ENCODE data around the gene AIPL1. TPM values are rescaled to one million over a fixed set of nuclear protein-coding genes. Genes with fewer than 3 reads are reported as not detected.

Gene AIPL1
- total and polyA plus RNA-seq, 10 of the 15 experiments (the other 5 are each of a cell fraction or from before 2014, with no cell fraction given), result not detected

DNA sequence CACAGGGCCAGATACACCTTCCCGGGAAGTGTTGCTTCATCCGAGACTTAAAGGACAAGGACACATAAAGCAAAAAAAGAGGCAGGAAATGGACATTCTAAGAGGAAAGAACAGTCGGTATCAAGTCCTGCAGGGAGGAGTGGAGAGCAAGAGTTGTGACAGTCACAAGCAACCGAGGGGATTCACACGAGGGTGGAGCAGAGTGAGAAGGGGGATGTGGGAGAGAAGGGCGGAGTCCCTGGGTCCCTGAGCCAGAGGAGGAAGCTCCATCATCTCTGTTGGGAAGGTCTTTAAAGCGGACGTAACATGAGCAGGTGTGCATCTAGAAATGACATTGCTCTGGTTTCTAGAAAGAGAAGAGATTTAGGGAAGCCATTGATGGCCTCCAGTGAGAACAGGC is 47.1 kb downstream of the AIPL1 start:
- Histone ChIP-seq H3K36me3 (ENCODE audit: control insufficient read depth in 2 of 2, insufficient read depth in 2 of 2, low read length in 1 of 2) (no peaks in the 10 kb centered on the region), H3K9ac (ENCODE audit: control insufficient read depth, insufficient read depth, low read length) (no peak overlapping the region), H3K27ac (ENCODE audit: control insufficient read depth, insufficient read depth) (no peak overlapping the region), H3K79me2 (ENCODE audit: control insufficient read depth, insufficient read depth, low read length) (no peaks in the 10 kb centered on the region), H3K4me3 (no peak overlapping the region), H3K9me3 (replicated peaks; ENCODE audit: control insufficient read depth, insufficient read depth, low read length) (no peaks in the 10 kb centered on the region), H3K4me1 (ENCODE audit: control insufficient read depth, insufficient read depth, low read length) (no peaks in the 10 kb centered on the region), H3K4me2 (ENCODE audit: control insufficient read depth, insufficient read depth) (no peak overlapping the region), H3K27me3 (replicated peaks in 1 of 2; ENCODE audit: control insufficient read depth in 2 of 2, insufficient read depth in 2 of 2, low read length in 1 of 2) (no peaks in the 10 kb centered on the region; a peak in 1 of 4 replicates), H2AFZ (ENCODE audit: control insufficient read depth, low read depth, low read length) (no peak overlapping the region), H4K20me1 (ENCODE audit: control insufficient read depth, insufficient read depth) (no peaks in the 10 kb centered on the region)
- FAIRE-seq (no peak), ATAC-seq (no peak), DNase-seq (ENCODE audit: low read depth, low spot score) (no peak)
- ChIA-PET RAD21 (ENCODE audit: unreplicated experiment) (no interaction called here), CTCF (no interaction called here), SMC1A (ENCODE audit: uncharacterized antibody, unreplicated experiment) (no interaction called here), POLR2A (no interaction called here)
- intact Hi-C loops (cut with micrococcal nuclease; ENCODE audit: unreplicated experiment) (no loop called here), in situ Hi-C loops (cut with MboI) (no loop called here)
- no TSS peak for BruUV-seq (replicated peaks)
- 26% methylated on average over 8 of the region's 8 CpGs for WGBS (ENCODE audit: insufficient coverage, insufficient replicate concordance, low lambda C conversion rate, missing lambda C conversion rate)
- TF ChIP-seq ZNF622 (IDR thresholded peaks at IDR 0.05) (no peak), RB1 (IDR thresholded peaks at IDR 0.05; ENCODE audit: borderline replicate concordance) (no peak), GABPA (IDR thresholded peaks at IDR 0.05; ENCODE audit: low read depth) (no peak), MXI1 (IDR thresholded peaks at IDR 0.05; ENCODE audit: low read depth, low read length) (no peak), CBX3 (IDR thresholded peaks at IDR 0.05; ENCODE audit: borderline replicate concordance, low read depth) (no peak), TBL1XR1 (IDR thresholded peaks at IDR 0.05; ENCODE audit: low read depth, low read length) (no peak), HCFC1 (IDR thresholded peaks at IDR 0.05; ENCODE audit: low read length) (no peak), POU2F2 (IDR thresholded peaks at IDR 0.05; ENCODE audit: borderline replicate concordance, low read depth, low read length) (no peak), NBN (IDR thresholded peaks at IDR 0.05) (no peak), GATAD2B (conservative IDR thresholded peaks at IDR 0.05; ENCODE audit: low read depth) (no peak)
- TF ChIP-seq, protein P1, sequence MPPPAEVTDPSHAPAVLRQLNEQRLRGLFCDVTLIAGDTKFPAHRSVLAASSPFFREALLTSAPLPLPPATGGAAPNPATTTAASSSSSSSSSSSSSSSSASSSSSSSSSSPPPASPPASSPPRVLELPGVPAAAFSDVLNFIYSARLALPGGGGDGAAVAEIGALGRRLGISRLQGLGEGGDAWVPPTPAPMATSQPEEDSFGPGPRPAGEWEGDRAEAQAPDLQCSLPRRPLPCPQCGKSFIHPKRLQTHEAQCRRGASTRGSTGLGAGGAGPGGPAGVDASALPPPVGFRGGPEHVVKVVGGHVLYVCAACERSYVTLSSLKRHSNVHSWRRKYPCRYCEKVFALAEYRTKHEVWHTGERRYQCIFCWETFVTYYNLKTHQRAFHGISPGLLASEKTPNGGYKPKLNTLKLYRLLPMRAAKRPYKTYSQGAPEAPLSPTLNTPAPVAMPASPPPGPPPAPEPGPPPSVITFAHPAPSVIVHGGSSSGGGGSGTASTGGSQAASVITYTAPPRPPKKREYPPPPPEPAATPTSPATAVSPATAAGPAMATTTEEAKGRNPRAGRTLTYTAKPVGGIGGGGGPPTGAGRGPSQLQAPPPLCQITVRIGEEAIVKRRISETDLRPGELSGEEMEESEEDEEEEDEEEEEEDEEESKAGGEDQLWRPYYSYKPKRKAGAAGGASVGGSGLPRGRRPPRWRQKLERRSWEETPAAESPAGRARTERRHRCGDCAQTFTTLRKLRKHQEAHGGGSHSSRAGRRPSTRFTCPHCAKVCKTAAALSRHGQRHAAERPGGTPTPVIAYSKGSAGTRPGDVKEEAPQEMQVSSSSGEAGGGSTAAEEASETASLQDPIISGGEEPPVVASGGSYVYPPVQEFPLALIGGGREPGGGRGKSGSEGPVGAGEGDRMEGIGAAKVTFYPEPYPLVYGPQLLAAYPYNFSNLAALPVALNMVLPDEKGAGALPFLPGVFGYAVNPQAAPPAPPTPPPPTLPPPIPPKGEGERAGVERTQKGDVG (CRISPR knock-in tag; IDR thresholded peaks at IDR 0.05), result no peak
- TF ChIP-seq, protein P2, sequence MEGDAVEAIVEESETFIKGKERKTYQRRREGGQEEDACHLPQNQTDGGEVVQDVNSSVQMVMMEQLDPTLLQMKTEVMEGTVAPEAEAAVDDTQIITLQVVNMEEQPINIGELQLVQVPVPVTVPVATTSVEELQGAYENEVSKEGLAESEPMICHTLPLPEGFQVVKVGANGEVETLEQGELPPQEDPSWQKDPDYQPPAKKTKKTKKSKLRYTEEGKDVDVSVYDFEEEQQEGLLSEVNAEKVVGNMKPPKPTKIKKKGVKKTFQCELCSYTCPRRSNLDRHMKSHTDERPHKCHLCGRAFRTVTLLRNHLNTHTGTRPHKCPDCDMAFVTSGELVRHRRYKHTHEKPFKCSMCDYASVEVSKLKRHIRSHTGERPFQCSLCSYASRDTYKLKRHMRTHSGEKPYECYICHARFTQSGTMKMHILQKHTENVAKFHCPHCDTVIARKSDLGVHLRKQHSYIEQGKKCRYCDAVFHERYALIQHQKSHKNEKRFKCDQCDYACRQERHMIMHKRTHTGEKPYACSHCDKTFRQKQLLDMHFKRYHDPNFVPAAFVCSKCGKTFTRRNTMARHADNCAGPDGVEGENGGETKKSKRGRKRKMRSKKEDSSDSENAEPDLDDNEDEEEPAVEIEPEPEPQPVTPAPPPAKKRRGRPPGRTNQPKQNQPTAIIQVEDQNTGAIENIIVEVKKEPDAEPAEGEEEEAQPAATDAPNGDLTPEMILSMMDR (IDR thresholded peaks at IDR 0.05 in 2 of 3, conservative IDR thresholded peaks at IDR 0.05 in 1 of 3; ENCODE audit: control insufficient read depth in 2 of 3, extremely low read depth in 1 of 3, insufficient read depth in 1 of 3, low read depth in 3 of 3, low read length in 3 of 3), result no peak
- TF ChIP-seq, protein P3, sequence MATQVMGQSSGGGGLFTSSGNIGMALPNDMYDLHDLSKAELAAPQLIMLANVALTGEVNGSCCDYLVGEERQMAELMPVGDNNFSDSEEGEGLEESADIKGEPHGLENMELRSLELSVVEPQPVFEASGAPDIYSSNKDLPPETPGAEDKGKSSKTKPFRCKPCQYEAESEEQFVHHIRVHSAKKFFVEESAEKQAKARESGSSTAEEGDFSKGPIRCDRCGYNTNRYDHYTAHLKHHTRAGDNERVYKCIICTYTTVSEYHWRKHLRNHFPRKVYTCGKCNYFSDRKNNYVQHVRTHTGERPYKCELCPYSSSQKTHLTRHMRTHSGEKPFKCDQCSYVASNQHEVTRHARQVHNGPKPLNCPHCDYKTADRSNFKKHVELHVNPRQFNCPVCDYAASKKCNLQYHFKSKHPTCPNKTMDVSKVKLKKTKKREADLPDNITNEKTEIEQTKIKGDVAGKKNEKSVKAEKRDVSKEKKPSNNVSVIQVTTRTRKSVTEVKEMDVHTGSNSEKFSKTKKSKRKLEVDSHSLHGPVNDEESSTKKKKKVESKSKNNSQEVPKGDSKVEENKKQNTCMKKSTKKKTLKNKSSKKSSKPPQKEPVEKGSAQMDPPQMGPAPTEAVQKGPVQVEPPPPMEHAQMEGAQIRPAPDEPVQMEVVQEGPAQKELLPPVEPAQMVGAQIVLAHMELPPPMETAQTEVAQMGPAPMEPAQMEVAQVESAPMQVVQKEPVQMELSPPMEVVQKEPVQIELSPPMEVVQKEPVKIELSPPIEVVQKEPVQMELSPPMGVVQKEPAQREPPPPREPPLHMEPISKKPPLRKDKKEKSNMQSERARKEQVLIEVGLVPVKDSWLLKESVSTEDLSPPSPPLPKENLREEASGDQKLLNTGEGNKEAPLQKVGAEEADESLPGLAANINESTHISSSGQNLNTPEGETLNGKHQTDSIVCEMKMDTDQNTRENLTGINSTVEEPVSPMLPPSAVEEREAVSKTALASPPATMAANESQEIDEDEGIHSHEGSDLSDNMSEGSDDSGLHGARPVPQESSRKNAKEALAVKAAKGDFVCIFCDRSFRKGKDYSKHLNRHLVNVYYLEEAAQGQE (IDR thresholded peaks at IDR 0.05; ENCODE audit: low read depth, low read length), result no peak
